IMR-90 (cell line): ENCODE data around the gene GLP2R.

Experiments used
- BHLHE40 ChIP-seq: fragments of 150-350 bp; IDR thresholded peaks from 2 replicates; pipeline ENCODE4 v1.6.1; 2016; ENCODE audit warnings: mild to moderate bottlenecking, low read depth, low read length
- CHD1 ChIP-seq: IDR thresholded peaks from 2 replicates; pipeline ENCODE4 v1.6.1; 2012; ENCODE audit warnings: low read depth, low read length, improper control_type of control experiment
- MAFK ChIP-seq: IDR thresholded peaks from 2 replicates; pipeline ENCODE4 v1.6.1; 2012; ENCODE audit warnings: low read depth, low read length, improper control_type of control experiment
- MXI1 ChIP-seq: IDR thresholded peaks from 2 replicates; pipeline ENCODE4 v1.6.1; 2012; ENCODE audit warnings: low read depth, mild to moderate bottlenecking, low read length, moderate library complexity, borderline replicate concordance
- NFE2L2 ChIP-seq: fragments of 150-350 bp; IDR thresholded peaks from 2 replicates; pipeline ENCODE4 v1.6.1; 2016; ENCODE audit warnings: low read depth, mild to moderate bottlenecking, low read length
- POLR2A ChIP-seq: IDR thresholded peaks from 2 replicates; pipeline ENCODE4 v1.6.1; 2012; ENCODE audit warnings: mild to moderate bottlenecking, low read depth, low read length
- RAD21 ChIP-seq: IDR thresholded peaks from 2 replicates; pipeline ENCODE4 v1.6.1; 2012; ENCODE audit warnings: low read length, improper control_type of control experiment
- RCOR1 ChIP-seq: IDR thresholded peaks from 2 replicates; pipeline ENCODE4 v1.6.1; 2012; ENCODE audit warnings: mild to moderate bottlenecking, low read length, improper control_type of control experiment; ENCODE audit not compliant: insufficient replicate concordance
- SMC3 ChIP-seq: fragments of 150-350 bp; IDR thresholded peaks from 2 replicates; pipeline ENCODE4 v1.6.1; 2016; ENCODE audit warnings: low read depth, mild to moderate bottlenecking, antibody characterized with exemption, low read length, moderate library complexity
- TF ChIP-seq, protein P1 (sequence below): conservative IDR thresholded peaks from 2 replicates; pipeline ENCODE4 v1.5.1; 2012; ENCODE audit warnings: mild to moderate bottlenecking, low read depth, low read length, improper control_type of control experiment
- TF ChIP-seq, protein P2 (sequence below): fragments of 150-350 bp; IDR thresholded peaks from 2 replicates; pipeline ENCODE4 v1.6.1; 2017; ENCODE audit warnings: mild to moderate bottlenecking, antibody characterized with exemption, low read length, low read depth

DNA sequence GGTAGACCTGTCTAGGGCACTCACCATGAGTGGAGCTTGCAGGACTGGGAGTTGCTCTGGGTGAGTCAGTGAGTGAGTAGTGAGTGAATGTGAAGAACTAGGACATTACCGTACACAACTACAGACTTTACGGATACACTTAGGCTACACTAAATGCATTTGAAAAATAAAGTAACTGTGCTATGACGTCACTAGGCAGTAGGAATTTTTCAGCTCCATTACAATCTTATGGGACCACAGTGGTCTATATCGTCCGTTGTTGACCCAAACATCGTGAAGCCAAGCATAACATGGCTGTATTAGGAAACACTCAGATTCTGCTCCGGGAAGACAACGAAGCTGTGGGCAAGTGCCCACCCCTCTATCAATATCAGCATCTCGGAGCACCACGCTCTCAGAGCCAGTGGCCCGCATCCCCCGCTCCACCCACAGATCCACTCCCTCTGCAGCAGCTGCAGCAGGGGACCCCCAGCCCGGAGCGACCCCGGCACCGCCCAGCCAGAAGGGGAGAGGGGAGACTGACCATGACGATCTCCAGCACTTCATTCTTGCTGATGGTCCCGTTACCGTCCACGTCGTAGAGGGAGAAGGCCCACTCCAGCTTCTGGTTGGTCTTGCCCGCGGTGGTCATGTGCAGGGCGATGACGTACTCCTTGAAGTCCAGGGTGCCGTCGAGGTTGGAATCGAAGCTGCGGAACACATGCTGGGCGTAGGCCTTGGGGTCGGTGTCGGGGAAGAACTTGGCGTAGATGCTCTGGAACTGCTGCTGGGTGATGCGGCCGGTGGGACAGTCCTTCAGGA, 78.8 kb downstream of the GLP2R start:
- TF ChIP-seq POLR2A (no peak), BHLHE40 (no peak), SMC3 (no peak), MXI1 (no peak), NFE2L2 (no peak), CHD1 (no peak), RCOR1 (no peak), MAFK (no peak), RAD21 (no peak)
- TF ChIP-seq, protein P1, sequence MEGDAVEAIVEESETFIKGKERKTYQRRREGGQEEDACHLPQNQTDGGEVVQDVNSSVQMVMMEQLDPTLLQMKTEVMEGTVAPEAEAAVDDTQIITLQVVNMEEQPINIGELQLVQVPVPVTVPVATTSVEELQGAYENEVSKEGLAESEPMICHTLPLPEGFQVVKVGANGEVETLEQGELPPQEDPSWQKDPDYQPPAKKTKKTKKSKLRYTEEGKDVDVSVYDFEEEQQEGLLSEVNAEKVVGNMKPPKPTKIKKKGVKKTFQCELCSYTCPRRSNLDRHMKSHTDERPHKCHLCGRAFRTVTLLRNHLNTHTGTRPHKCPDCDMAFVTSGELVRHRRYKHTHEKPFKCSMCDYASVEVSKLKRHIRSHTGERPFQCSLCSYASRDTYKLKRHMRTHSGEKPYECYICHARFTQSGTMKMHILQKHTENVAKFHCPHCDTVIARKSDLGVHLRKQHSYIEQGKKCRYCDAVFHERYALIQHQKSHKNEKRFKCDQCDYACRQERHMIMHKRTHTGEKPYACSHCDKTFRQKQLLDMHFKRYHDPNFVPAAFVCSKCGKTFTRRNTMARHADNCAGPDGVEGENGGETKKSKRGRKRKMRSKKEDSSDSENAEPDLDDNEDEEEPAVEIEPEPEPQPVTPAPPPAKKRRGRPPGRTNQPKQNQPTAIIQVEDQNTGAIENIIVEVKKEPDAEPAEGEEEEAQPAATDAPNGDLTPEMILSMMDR = no peak
- TF ChIP-seq, protein P2, sequence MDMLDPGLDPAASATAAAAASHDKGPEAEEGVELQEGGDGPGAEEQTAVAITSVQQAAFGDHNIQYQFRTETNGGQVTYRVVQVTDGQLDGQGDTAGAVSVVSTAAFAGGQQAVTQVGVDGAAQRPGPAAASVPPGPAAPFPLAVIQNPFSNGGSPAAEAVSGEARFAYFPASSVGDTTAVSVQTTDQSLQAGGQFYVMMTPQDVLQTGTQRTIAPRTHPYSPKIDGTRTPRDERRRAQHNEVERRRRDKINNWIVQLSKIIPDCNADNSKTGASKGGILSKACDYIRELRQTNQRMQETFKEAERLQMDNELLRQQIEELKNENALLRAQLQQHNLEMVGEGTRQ = no peak
